Calu3 (cell line): ENCODE results near the gene KITLG. TPM values are rescaled to one million over a fixed set of nuclear protein-coding genes. Genes with fewer than 3 reads are reported as not detected.

Experiments
- BruUV-seq: library from RNA; stranded (reverse); fragments of 400-500 nt; replicated peaks from 2 replicates; lab custom pipeline; 2021; lab: Mats Ljungman, UMichigan
- CTCF ChIA-PET: fragments of 300-600 bp; sonication (Branson Sonifier 250); formaldehyde crosslinking; loops from one replicate; lab custom pipeline; 2022; ENCODE audit warnings: antibody characterized with exemption; lab: Charles Lee
- DNase-seq: peaks from one replicate; pipeline ENCODE4 v3.0.0; 2022
- H3K27ac Mint-ChIP-seq: one replicate; pipeline ENCODE4 v1.8.0; 2022; ENCODE audit warnings: mixed read lengths; ENCODE audit not compliant: unreplicated experiment
- H3K27me3 Mint-ChIP-seq: one replicate; pipeline ENCODE4 v1.8.0; 2022; ENCODE audit warnings: mixed read lengths; ENCODE audit not compliant: unreplicated experiment
- H3K36me3 Mint-ChIP-seq: one replicate; pipeline ENCODE4 v1.8.0; 2022; ENCODE audit warnings: mild to moderate bottlenecking, moderate library complexity, mixed read lengths; ENCODE audit not compliant: insufficient read depth, unreplicated experiment
- H3K4me1 Mint-ChIP-seq: one replicate; pipeline ENCODE4 v1.8.0; 2022; ENCODE audit warnings: mild to moderate bottlenecking, low read depth, mixed read lengths; ENCODE audit not compliant: unreplicated experiment
- H3K4me3 Mint-ChIP-seq: one replicate; pipeline ENCODE4 v1.8.0; 2022; ENCODE audit warnings: mild to moderate bottlenecking, low read depth, moderate library complexity, mixed read lengths; ENCODE audit not compliant: unreplicated experiment
- H3K9me3 Mint-ChIP-seq: one replicate; pipeline ENCODE4 v1.8.0; 2022; ENCODE audit warnings: low read depth, mixed read lengths; ENCODE audit not compliant: unreplicated experiment
- CTCF ChIP-seq: fragments of 200-600 bp; IDR thresholded peaks from one replicate; pipeline ENCODE4 v1.8.0; 2022; ENCODE audit warnings: antibody characterized with exemption; ENCODE audit not compliant: unreplicated experiment
- intact Hi-C: fragments of 100-400 bp; cut with micrococcal nuclease; formaldehyde crosslinking; loops from one replicate; pipeline ENCODE4 v1.10.0; 2022; ENCODE audit not compliant: unreplicated experiment
- total RNA-seq: library from RNA; stranded (reverse); gene quantifications from 2 replicates; pipeline ENCODE4 v1.2.3, GENCODE V29; 2022

KITLG gene
- total RNA-seq, 1 experiment from 2014 or later: 29.9 TPM

DNA sequence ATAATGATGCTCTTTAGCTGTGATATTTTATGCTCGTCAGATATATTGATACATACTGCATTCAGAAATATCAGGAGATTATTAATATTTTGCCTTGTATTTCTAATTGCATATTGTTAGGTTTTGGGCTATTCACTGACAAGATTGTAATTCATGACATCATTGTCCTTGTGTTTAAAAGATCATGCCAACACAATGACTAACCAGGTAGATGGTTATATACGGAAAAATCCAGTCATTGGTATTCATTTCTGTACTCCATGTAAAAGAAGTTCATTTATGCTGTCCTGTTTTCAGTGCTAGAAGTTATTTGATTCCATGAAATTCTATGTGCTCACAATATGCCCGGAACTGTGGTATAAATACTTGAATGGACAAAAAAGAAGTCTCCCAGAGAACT is 107.5 kb downstream of the KITLG start:
- CTCF ChIA-PET: no interaction called here
- no peak for DNase-seq
- Mint-ChIP-seq H3K27me3 (no peaks in the 10 kb centered on the region), H3K4me3 (no peak overlapping the region), H3K4me1 (no peaks in the 10 kb centered on the region), H3K9me3 (peaks cover 6% of the 10 kb centered on the region), H3K27ac (no peak overlapping the region), H3K36me3 (no peaks in the 10 kb centered on the region)
- no TSS peak for BruUV-seq
- no peak for TF ChIP-seq CTCF
- intact Hi-C loops: no loop called here

- Mint-ChIP-seq H3K4me3 (no peak overlapping the region), H3K4me1 (no peaks in the 10 kb centered on the region), H3K9me3 (peaks cover 6% of the 10 kb centered on the region), H3K36me3 (no peaks in the 10 kb centered on the region), H3K27ac (no peak overlapping the region), H3K27me3 (no peaks in the 10 kb centered on the region)
- intact Hi-C loops: no loop called here
- BruUV-seq: no TSS peak
- DNase-seq: no peak
- CTCF ChIA-PET: no interaction called here
- no peak for TF ChIP-seq CTCF
Measured at GRCh38 chr12:88472248-88472647, 108.0 kb downstream of the KITLG start.

DNA sequence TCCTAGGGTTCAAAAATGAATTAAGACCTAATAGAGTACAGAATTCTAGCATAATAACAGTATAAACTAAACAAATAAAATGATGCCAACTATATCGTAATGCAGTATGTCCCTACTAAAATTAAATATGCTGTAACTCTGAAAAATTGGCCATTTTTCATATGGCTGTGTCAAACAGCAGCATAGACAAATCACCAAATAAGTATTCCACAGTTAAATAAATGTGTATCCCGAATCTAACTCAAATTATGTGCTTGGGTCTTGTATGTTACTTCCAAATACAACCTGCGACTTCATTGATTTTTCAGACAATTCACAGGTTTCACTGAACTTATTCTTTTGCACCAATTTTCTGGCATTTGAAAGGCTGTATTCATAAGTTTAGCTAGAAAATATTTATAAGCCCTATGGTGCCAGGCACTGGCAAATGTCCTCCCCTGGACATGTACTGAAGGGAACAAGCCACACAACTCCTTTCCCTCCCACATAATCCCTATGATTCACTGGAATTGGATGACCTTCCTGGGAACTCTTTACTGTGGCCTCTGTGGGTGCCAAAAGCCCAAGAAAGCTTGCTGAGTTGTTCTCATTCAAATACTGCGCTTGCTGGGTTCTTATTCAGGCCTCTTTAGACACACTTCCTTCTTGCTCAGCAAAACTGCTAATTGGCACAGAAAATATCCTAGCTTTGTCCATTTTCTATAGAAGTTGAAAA is 108.8 kb downstream of the KITLG start:
- H3K27me3 Mint-ChIP-seq: no peaks in the 10 kb centered on the region
- H3K4me3 Mint-ChIP-seq: no peak overlapping the region
- no peak for TF ChIP-seq CTCF
- CTCF ChIA-PET: no interaction called here
- intact Hi-C loops: no loop called here
- no TSS peak for BruUV-seq
- no peaks in the 10 kb centered on the region for H3K4me1 Mint-ChIP-seq
- no peaks in the 10 kb centered on the region for H3K36me3 Mint-ChIP-seq
- no peak for DNase-seq
- H3K27ac Mint-ChIP-seq: no peak overlapping the region
- H3K9me3 Mint-ChIP-seq: peaks cover 4% of the 10 kb centered on the region

GRCh38 chr12:88469154-88469553 is 111.1 kb downstream of the KITLG start:
- H3K27ac Mint-ChIP-seq: no peak overlapping the region
- peaks cover 6% of the 10 kb centered on the region for H3K9me3 Mint-ChIP-seq
- no peak for TF ChIP-seq CTCF
- BruUV-seq: no TSS peak
- no peak for DNase-seq
- H3K27me3 Mint-ChIP-seq: no peaks in the 10 kb centered on the region
- CTCF ChIA-PET: no interaction called here
- no peak overlapping the region for H3K4me3 Mint-ChIP-seq
- H3K4me1 Mint-ChIP-seq: no peaks in the 10 kb centered on the region
- intact Hi-C loops: no loop called here
- no peaks in the 10 kb centered on the region for H3K36me3 Mint-ChIP-seq
